HG02642 (cell line): ENCODE data around the gene SUN2.

Experiments
- ATAC-seq: cut with Tn5 transposase; IDR thresholded peaks from one replicate; pipeline ENCODE4 v1.9.1; 2021; ENCODE audit warnings: mild to moderate bottlenecking; ENCODE audit not compliant: unreplicated experiment, poor library complexity

SUN2 gene

GRCh38 chr22:38704654-38705234, 51.1 kb downstream of the SUN2 start:
- no peak for ATAC-seq

- peak; percentile 46 for ATAC-seq
Measured at GRCh38 chr22:38700789-38701628, 54.8 kb downstream of the SUN2 start, which contains the start of gene JOSD1. JOSD1 (minus strand) TSS chr22:38700943; CDS start chr22:38699987, 956 bp downstream.

GRCh38 chr22:38700270-38700788, 55.5 kb downstream of the SUN2 start:
- ATAC-seq: no peak

- ATAC-seq: no peak
Measured at GRCh38 chr22:38699784-38700183, 56.0 kb downstream of the SUN2 start.

- ATAC-seq: no peak
Measured at GRCh38 chr22:38699143-38699542, 56.7 kb downstream of the SUN2 start.

GRCh38 chr22:38698407-38699094, 57.2 kb downstream of the SUN2 start:
- ATAC-seq: no peak

- no peak for ATAC-seq
Measured at GRCh38 chr22:38697425-38698089, 58.2 kb downstream of the SUN2 start.

GRCh38 chr22:38696606-38697424, 59.0 kb downstream of the SUN2 start:
- no peak for ATAC-seq

- ATAC-seq: no peak
Measured at GRCh38 chr22:38694940-38695339, 60.9 kb downstream of the SUN2 start.

- ATAC-seq: no peak
Measured at GRCh38 chr22:38694049-38694448, 61.7 kb downstream of the SUN2 start.

GRCh38 chr22:38689651-38690050, 66.1 kb downstream of the SUN2 start:
- no peak for ATAC-seq

GRCh38 chr22:38685761-38686160, 70.0 kb downstream of the SUN2 start:
- ATAC-seq: no peak

- no peak for ATAC-seq
Measured at GRCh38 chr22:38684895-38685294, 70.9 kb downstream of the SUN2 start.
